Stimulated activated CD8-positive, alpha-beta memory T cell treated with anti-CD3 and anti-CD28 coated beads, Interleukin-7, amount 100 ng/mL, for 48 hours (primary cell): Measurements from ENCODE around the gene OR52E8.

ENCODE experiments used
- DNase-seq, 2 donors: peaks; one replicate each; pipeline ENCODE4 v3.0.0-alpha.2; 2020; ENCODE audit warnings: low read depth in 1 of 2; ENCODE audit errors: extremely low read depth in 1 of 2

Gene OR52E8

GRCh38 chr11:5857590-5857989 is at the start of gene OR52E8:
Gene OR52E8 (minus strand): TSS chr11:5857690. CDS start chr11:5857690, 0 bp downstream.
- DNase-seq, result no peak

GRCh38 chr11:5899534-5899933 is 42.0 kb upstream of the OR52E8 start:
- DNase-seq, result no peak

GRCh38 chr11:5892908-5893307 is 35.4 kb upstream of the OR52E8 start, which contains the start of gene OR52E5:
Gene OR52E5 (plus strand): TSS chr11:5893208. CDS start chr11:5900777, 7,569 bp downstream.
- DNase-seq, result no peak

GRCh38 chr11:5891216-5891800 is 33.8 kb upstream of the OR52E8 start:
- DNase-seq, result no peak

GRCh38 chr11:5887661-5888060 is 30.2 kb upstream of the OR52E8 start:
- no peak for DNase-seq

- DNase-seq, result no peak
Observed at GRCh38 chr11:5887172-5887571, 29.7 kb upstream of the OR52E8 start.

GRCh38 chr11:5881756-5882155 is 24.3 kb upstream of the OR52E8 start:
- DNase-seq, result no peak

GRCh38 chr11:5880329-5880728 is 22.8 kb upstream of the OR52E8 start, which contains the start of gene OR52E4:
Gene OR52E4 (plus strand): TSS chr11:5880629. CDS start chr11:5884293, 3,664 bp downstream.
- DNase-seq, result no peak

- DNase-seq, result no peak
Observed at GRCh38 chr11:5878564-5878963, 21.1 kb upstream of the OR52E8 start.

- no peak for DNase-seq
Observed at GRCh38 chr11:5865826-5866225, 8.3 kb upstream of the OR52E8 start.

GRCh38 chr11:5851002-5851401 is 6.5 kb downstream of the OR52E8 start:
- no peak for DNase-seq

- DNase-seq, result no peak
Observed at GRCh38 chr11:5847711-5848110, 9.8 kb downstream of the OR52E8 start.

- DNase-seq, result no peak
Observed at GRCh38 chr11:5846701-5847100, 10.8 kb downstream of the OR52E8 start.

GRCh38 chr11:5841797-5842196 is 15.7 kb downstream of the OR52E8 start, which contains the start of gene OR52E6:
Gene OR52E6 (minus strand): TSS chr11:5841897. CDS start chr11:5841897, 0 bp downstream.
- no peak for DNase-seq

GRCh38 chr11:5837695-5838094 is 19.8 kb downstream of the OR52E8 start:
- DNase-seq, result no peak

- DNase-seq, result no peak
Observed at GRCh38 chr11:5833446-5833845, 24.0 kb downstream of the OR52E8 start.

- DNase-seq, result no peak
Observed at GRCh38 chr11:5831196-5831829, 26.2 kb downstream of the OR52E8 start.

- DNase-seq, result no peak
Observed at GRCh38 chr11:5818245-5818886, 39.1 kb downstream of the OR52E8 start.

GRCh38 chr11:5815534-5815933 is 42.0 kb downstream of the OR52E8 start:
- no peak for DNase-seq

GRCh38 chr11:5809905-5810795 is 47.3 kb downstream of the OR52E8 start:
- no peak for DNase-seq

GRCh38 chr11:5809122-5809519 is 48.4 kb downstream of the OR52E8 start:
- no peak for DNase-seq
